Large intestine (tissue), 3 donors: ENCODE results near the gene NUP93. TPM values are rescaled to one million over a fixed set of nuclear protein-coding genes. Genes with fewer than 3 reads are reported as not detected.
A peak's percentile ranks its signal among the peaks of the same experiment; 100 is the strongest.

ENCODE experiments used
- DNase-seq, 2 donors: peaks; one replicate each; pipeline versions ENCODE4 v3.0.0 to v3.0.0-alpha.2; 2013
- H3K27ac ChIP-seq: one replicate; pipeline ENCODE4 v1.5.1; 2013; ENCODE audit warnings: low read length
- H3K27me3 ChIP-seq: 2 replicates; pipeline ENCODE4 v1.6.1; 2013; ENCODE audit warnings: low read length; ENCODE audit not compliant: control insufficient read depth, insufficient read depth
- H3K36me3 ChIP-seq: 2 replicates; pipeline ENCODE4 v1.6.1; 2013; ENCODE audit warnings: low read length; ENCODE audit not compliant: control insufficient read depth, insufficient read depth
- H3K4me1 ChIP-seq: one replicate; pipeline ENCODE4 v1.6.1; 2013; ENCODE audit warnings: low read length; ENCODE audit not compliant: control insufficient read depth, insufficient read depth
- H3K4me3 ChIP-seq: one replicate; pipeline ENCODE4 v1.5.1; 2013; ENCODE audit warnings: low read length
- H3K9me3 ChIP-seq: one replicate; pipeline ENCODE4 v1.6.1; 2013; ENCODE audit warnings: mild to moderate bottlenecking, low read depth, low read length, moderate library complexity; ENCODE audit not compliant: control insufficient read depth
- WGBS: methylation state at CpG from one replicate; pipeline ENCODE4 v1.1.5; 2013; ENCODE audit warnings: low lambda C conversion rate; ENCODE audit not compliant: insufficient coverage; 5-methylcytosine and 5-hydroxymethylcytosine counted together
- polyA plus RNA-seq: library from polyadenylated mRNA; unstranded; fragments of 120-200 nt; gene quantifications from one replicate; pipeline ENCODE4 v1.2.1, GENCODE V29; 2013

NUP93 gene
- polyA plus RNA-seq, 1 donor = 40.4 TPM

DNA sequence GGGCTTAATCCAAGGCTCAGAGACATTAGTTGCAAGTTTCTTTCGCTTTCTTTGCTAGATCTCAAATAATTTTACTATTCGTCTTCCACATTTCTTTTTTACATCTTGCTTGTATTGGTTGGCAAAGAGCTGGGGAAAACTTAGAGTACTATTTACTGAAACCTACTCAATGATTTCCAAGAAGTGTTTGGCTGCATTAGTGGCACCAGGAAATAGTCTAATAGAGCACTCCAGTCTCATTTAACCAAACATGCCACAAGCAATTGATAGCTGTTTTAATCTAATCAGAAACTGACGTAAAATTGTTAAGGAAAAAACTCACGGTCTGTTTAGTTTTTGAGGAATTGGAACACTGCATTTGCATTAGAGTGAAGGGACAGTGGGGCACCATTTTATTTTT, 29.0 kb downstream of the NUP93 start:
- Histone ChIP-seq H3K9me3 (peaks cover 6% of the 10 kb centered on the region), H3K27ac (no peak overlapping the region), H3K4me3 (no peak overlapping the region), H3K4me1 (no peaks in the 10 kb centered on the region), H3K36me3 (peaks cover 15% of the 10 kb centered on the region), H3K27me3 (no peaks in the 10 kb centered on the region)
- DNase-seq = no peak
- WGBS = no CpG with 5 or more reads among the region's 4 CpGs

GRCh38 chr16:56763291-56763916, 33.5 kb downstream of the NUP93 start:
- H3K4me3 ChIP-seq = no peak overlapping the region
- H3K36me3 ChIP-seq = peaks cover 14% of the 10 kb centered on the region
- no peaks in the 10 kb centered on the region for H3K27me3 ChIP-seq
- no peak overlapping the region for H3K27ac ChIP-seq
- H3K4me1 ChIP-seq = no peaks in the 10 kb centered on the region
- H3K9me3 ChIP-seq = no peaks in the 10 kb centered on the region
- WGBS = 100% methylated on average over 1 of the region's 1 CpG
- DNase-seq = no peak

DNA sequence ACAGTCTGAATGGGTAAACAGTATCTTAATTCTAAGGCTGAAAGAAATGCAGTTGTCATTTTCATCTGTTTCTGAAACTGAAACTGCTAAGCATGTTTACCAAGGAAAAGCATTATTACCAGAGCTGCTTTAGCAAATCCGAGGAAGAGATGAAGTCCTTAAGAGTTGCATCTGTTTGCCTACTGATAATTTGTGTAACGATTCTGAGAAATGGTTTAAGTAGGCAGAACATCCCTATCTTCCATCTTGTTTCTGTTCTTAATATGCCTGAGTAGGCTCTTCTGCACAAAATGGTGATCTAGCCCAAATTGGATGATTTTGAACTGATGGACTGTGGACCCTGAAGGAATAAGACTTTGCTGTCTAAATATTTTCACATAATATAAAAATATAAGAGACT, 34.9 kb downstream of the NUP93 start:
- Histone ChIP-seq H3K9me3 (no peaks in the 10 kb centered on the region), H3K4me3 (no peak overlapping the region), H3K27ac (no peak overlapping the region), H3K4me1 (no peaks in the 10 kb centered on the region), H3K27me3 (no peaks in the 10 kb centered on the region), H3K36me3 (peaks cover 7% of the 10 kb centered on the region)
- no CpG with 5 or more reads among the region's 2 CpGs for WGBS
- peak in 1 of 2 donors; percentile 9 for DNase-seq

- H3K4me3 ChIP-seq = no peak overlapping the region
- 100% methylated on average over 1 of the region's 4 CpGs for whole genome bisulfite sequencing
- H3K36me3 ChIP-seq = no peaks in the 10 kb centered on the region
- H3K9me3 ChIP-seq = no peaks in the 10 kb centered on the region
- H3K27ac ChIP-seq = no peak overlapping the region
- DNase-seq = no peak
- H3K27me3 ChIP-seq = no peaks in the 10 kb centered on the region
- H3K4me1 ChIP-seq = no peaks in the 10 kb centered on the region
Measured at GRCh38 chr16:56765949-56766348, 36.0 kb downstream of the NUP93 start.

GRCh38 chr16:56767024-56767423, 37.1 kb downstream of the NUP93 start:
- Histone ChIP-seq H3K27me3 (no peaks in the 10 kb centered on the region), H3K9me3 (no peaks in the 10 kb centered on the region), H3K4me3 (no peak overlapping the region), H3K27ac (no peak overlapping the region), H3K4me1 (no peaks in the 10 kb centered on the region), H3K36me3 (no peaks in the 10 kb centered on the region)
- no CpG with 5 or more reads among the region's 3 CpGs for WGBS
- DNase-seq = no peak

GRCh38 chr16:56769677-56770076, 39.7 kb downstream of the NUP93 start:
- H3K4me1 ChIP-seq = no peaks in the 10 kb centered on the region
- H3K27ac ChIP-seq = no peak overlapping the region
- no peak for DNase-seq
- 100% methylated on average over 1 of the region's 3 CpGs for WGBS
- no peaks in the 10 kb centered on the region for H3K9me3 ChIP-seq
- no peak overlapping the region for H3K4me3 ChIP-seq
- H3K27me3 ChIP-seq = no peaks in the 10 kb centered on the region
- no peaks in the 10 kb centered on the region for H3K36me3 ChIP-seq

DNA sequence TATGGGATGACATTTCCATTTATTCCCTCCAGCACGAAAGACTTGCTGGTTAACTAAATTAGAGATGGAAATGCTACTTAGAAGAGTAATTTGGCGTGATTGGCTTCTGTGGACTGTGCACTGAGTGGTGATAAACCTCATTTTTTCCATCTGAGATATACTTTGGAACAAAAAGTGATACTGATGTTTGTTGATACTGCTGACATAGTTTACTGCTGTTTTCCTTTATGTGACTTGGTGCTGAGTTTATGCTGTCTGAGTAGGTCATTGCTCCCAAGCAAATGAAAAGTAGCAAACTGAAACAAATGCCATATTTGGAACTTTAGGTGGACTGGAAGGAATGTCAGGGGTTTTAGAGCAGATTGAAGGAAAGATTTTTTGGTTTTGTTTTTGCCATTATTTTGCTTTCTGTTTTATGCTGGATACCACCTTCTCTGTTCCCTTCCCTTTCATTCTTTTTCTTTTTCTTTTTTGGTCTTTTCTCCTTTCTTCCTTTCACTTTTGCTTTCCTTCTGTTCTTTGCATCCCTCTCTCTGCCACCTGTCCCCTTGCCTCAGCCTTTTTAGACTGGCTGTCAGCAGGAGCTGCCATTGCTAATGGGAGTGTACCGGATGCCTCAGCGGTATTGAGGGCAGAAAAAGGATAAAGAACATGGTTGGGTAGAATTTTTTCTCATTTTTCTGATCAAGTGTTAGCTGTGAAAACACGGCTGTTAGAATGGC, 41.8 kb downstream of the NUP93 start:
- no peaks in the 10 kb centered on the region for H3K36me3 ChIP-seq
- H3K4me3 ChIP-seq = no peak overlapping the region
- no peaks in the 10 kb centered on the region for H3K4me1 ChIP-seq
- H3K9me3 ChIP-seq = no peaks in the 10 kb centered on the region
- WGBS = 70% methylated on average over 2 of the region's 5 CpGs
- peak in 1 of 2 donors; percentile 14 for DNase-seq
- H3K27me3 ChIP-seq = no peaks in the 10 kb centered on the region
- H3K27ac ChIP-seq = no peak overlapping the region

- Histone ChIP-seq H3K27ac (no peak overlapping the region), H3K27me3 (no peaks in the 10 kb centered on the region), H3K4me3 (no peak overlapping the region), H3K36me3 (no peaks in the 10 kb centered on the region), H3K4me1 (no peaks in the 10 kb centered on the region), H3K9me3 (no peaks in the 10 kb centered on the region)
- WGBS = no CpG with 5 or more reads among the region's 3 CpGs
- DNase-seq = no peak
Measured at GRCh38 chr16:56773532-56773931, 43.6 kb downstream of the NUP93 start.

DNA sequence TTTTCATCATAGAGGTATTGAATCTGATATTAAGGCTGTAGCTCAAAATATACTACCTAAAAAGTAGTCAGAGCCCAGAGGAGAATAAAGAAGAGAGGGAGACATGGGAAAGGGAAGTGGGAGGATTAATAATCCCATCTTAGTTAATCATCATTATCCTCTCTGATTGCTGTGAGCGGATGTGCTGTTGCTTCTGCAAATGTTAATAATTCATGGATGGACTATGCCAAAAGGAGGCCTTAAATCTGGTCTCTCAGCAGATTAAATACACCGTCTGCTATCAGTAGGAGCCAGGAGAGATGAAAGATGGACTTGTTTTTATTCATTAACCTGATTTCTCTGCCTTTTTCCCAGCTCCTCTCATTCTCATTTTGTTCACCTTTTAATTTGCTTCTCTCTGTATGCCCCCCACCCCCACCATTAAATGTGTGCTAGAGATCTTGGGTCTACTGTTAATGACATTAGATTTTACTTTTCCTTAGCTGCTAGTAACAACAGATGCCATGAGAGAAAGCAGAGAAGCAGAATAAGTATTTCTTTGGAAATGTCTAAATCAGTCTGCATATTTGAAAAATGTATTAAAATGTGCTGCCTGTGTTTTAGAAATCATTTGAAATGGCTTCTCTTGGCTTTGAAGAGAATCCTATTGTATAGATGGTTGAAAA, 44.2 kb downstream of the NUP93 start:
- Histone ChIP-seq H3K27me3 (no peaks in the 10 kb centered on the region), H3K9me3 (no peaks in the 10 kb centered on the region), H3K4me1 (no peaks in the 10 kb centered on the region), H3K4me3 (no peak overlapping the region), H3K27ac (no peak overlapping the region), H3K36me3 (no peaks in the 10 kb centered on the region)
- WGBS = 40% methylated on average over 1 of the region's 2 CpGs
- DNase-seq = no peak

- WGBS = no CpG with 5 or more reads among the region's 4 CpGs
- Histone ChIP-seq H3K4me1 (no peaks in the 10 kb centered on the region), H3K27ac (no peak overlapping the region), H3K36me3 (no peaks in the 10 kb centered on the region), H3K9me3 (no peaks in the 10 kb centered on the region), H3K4me3 (no peak overlapping the region), H3K27me3 (no peaks in the 10 kb centered on the region)
- no peak for DNase-seq
Measured at GRCh38 chr16:56775162-56775561, 45.2 kb downstream of the NUP93 start.
